AG04449 (cell line): Measurements from ENCODE around the gene CBLL2.

Experiments used
- CTCF ChIA-PET: fragments of 350-600 bp; formaldehyde crosslinking; extraction: SDS; loops from one replicate; lab custom pipeline; 2021; ENCODE audit warnings: antibody characterized with exemption; lab: Yijun Ruan, JAX
- POLR2A ChIA-PET: fragments of 400-600, 350-600 bp; formaldehyde crosslinking; extraction: SDS; loops from one replicate; lab custom pipeline; 2020; ENCODE audit warnings: antibody characterized with exemption, inconsistent platforms; lab: Yijun Ruan, JAX
- DNase-seq: peaks from one replicate; pipeline ENCODE4 v3.0.0-alpha.2; 2010; ENCODE audit warnings: low read depth, low spot score
- H3K4me3 ChIP-seq: 2 replicates; pipeline ENCODE4 v1.5.1; 2011; ENCODE audit warnings: low read depth, mild to moderate bottlenecking, control low read depth, low read length
- CTCF ChIP-seq: IDR thresholded peaks from one replicate; pipeline ENCODE4 v1.5.1; 2011; ENCODE audit warnings: mild to moderate bottlenecking, moderate library complexity, low read length, control low read depth, inconsistent platforms; ENCODE audit not compliant: insufficient read depth; ENCODE audit errors: missing control alignments

CBLL2 gene

DNA sequence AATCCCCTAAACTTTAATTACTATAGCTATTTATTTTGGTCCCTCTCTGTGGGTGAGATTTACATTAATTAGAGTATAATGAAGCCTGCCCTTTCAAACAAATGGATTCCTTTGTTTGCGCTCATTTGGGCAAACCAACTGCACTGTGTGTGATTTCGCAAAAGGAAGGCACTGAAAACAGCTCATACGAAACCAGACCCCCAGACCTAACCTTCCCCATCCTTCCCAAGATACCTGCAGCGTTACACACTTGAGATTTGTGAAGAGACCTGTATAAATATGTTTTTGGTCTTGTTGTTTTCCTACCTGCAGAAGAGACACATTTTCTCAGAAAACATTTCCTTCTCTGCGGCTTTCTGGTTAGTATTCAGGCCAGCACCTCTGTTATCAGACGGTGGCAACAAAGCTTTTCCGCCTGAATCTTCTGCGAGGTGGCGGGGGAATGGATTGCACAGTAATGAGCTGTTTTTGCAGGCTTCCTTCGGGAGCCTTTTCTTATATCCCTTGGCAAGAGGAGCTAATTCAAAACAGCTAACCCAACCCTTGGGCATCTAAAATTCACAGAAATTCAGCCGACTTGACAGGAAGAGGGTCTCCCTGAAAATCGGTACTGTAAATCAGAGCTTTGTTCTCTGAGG is 47.6 kb downstream of the CBLL2 start:
- TF ChIP-seq CTCF: no peak
- no peak for DNase-seq
- H3K4me3 ChIP-seq: no peak overlapping the region
- ChIA-PET CTCF (interaction anchor here (1.0 to 1.3 kb wide), 2 partner anchors 10 to 184 kb away, joined by 3 to 4 read pairs; no protein-coding TSS in a partner anchor), POLR2A (no interaction called here)

DNA sequence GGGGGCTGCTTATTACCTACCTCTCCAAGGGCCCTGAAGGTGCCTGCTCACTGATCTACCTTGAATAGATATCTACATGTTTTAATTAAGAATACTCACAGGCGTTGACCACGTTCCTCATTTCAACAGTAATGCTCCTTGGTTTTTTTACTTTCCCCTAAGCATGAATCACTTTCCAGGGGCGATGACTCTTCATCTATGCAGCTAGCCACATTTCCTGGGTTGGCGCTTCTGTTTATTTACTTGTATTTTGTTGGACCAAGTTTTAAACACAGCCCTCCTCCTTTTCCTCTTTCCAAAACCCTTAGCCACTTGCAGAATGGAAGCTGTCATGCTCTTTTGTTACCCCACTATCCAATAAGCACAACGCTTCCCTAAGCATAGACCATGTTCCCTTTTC is 50.8 kb downstream of the CBLL2 start:
- POLR2A ChIA-PET: interaction anchor here (0.7 kb wide), 1 partner anchor 990 kb away, joined by 3 read pairs; no protein-coding TSS in a partner anchor

More for the DNA sequence above, 50.8 kb downstream of the CBLL2 start:
- H3K4me3 ChIP-seq: no peak overlapping the region
- no peak for TF ChIP-seq CTCF
- CTCF ChIA-PET: no interaction called here
- DNase-seq: no peak
